Measurements from ENCODE around the gene LRPAP1. TPM values are rescaled to one million over a fixed set of nuclear protein-coding genes. Genes with fewer than 3 reads are reported as not detected.
"Not testable (repeated sequence)": the region's sequence is repeated elsewhere in the genome, so short reads cannot be mapped to it uniquely, and the experiment has no call there.

The LRPAP1 gene
- total RNA-seq, 2 donors from 2014 or later, result 82.5 to 93.9 TPM

- H3K9me3 ChIP-seq; H3K36me3 ChIP-seq (replicated peaks in 1 of 2; ENCODE audit: insufficient read depth in 1 of 2, low read depth in 2 of 2); ATAC-seq; H3K4me1 ChIP-seq; H3K27me3 ChIP-seq; DNase-seq; H3K4me3 ChIP-seq; intact Hi-C loops (cut with DNase I); H3K27ac ChIP-seq: not testable (repeated sequence)
- 70 to 73% methylated on average over 9 to 12 of the region's 17 CpGs for WGBS, 2 donors
Observed at GRCh38 chr4:3556244-3556867, 24.1 kb upstream of the LRPAP1 start.

GRCh38 chr4:3555459-3556070 lies 23.3 kb upstream of the LRPAP1 start:
- H3K9me3 ChIP-seq; H3K4me3 ChIP-seq; H3K36me3 ChIP-seq (replicated peaks in 1 of 2; ENCODE audit: insufficient read depth in 1 of 2, low read depth in 2 of 2); DNase-seq; H3K27me3 ChIP-seq; intact Hi-C loops (cut with DNase I); ATAC-seq; H3K4me1 ChIP-seq; H3K27ac ChIP-seq: not testable (repeated sequence)
- WGBS, 2 donors, result 73 to 91% methylated on average over 11 to 18 of the region's 18 CpGs

GRCh38 chr4:3551366-3551765 lies 19.1 kb upstream of the LRPAP1 start:
- H3K4me1 ChIP-seq; H3K27me3 ChIP-seq; H3K4me3 ChIP-seq; H3K36me3 ChIP-seq (replicated peaks in 1 of 2; ENCODE audit: insufficient read depth in 1 of 2, low read depth in 2 of 2); intact Hi-C loops (cut with DNase I); DNase-seq; ATAC-seq; H3K27ac ChIP-seq; H3K9me3 ChIP-seq: not testable (repeated sequence)
- WGBS, 2 donors, result 83 to 93% methylated on average over 3 to 4 of the region's 7 CpGs

- WGBS, 2 donors, result 89 to 92% methylated on average over 11 to 12 of the region's 12 CpGs
Observed at GRCh38 chr4:3550792-3551325, 18.6 kb upstream of the LRPAP1 start.

GRCh38 chr4:3550041-3550440 lies 17.8 kb upstream of the LRPAP1 start:
- H3K27me3 ChIP-seq; ATAC-seq; intact Hi-C loops (cut with DNase I); H3K27ac ChIP-seq; H3K36me3 ChIP-seq (replicated peaks in 1 of 2; ENCODE audit: insufficient read depth in 1 of 2, low read depth in 2 of 2); H3K4me1 ChIP-seq; H3K4me3 ChIP-seq; DNase-seq; H3K9me3 ChIP-seq: not testable (repeated sequence)
- 81 to 100% methylated on average over 2 to 3 of the region's 6 CpGs for WGBS, 2 donors

More at GRCh38 chr4:3550792-3551325, 18.6 kb upstream of the LRPAP1 start:
- H3K9me3 ChIP-seq; H3K4me1 ChIP-seq; DNase-seq; H3K4me3 ChIP-seq; intact Hi-C loops (cut with DNase I); H3K27ac ChIP-seq; H3K36me3 ChIP-seq (replicated peaks in 1 of 2; ENCODE audit: insufficient read depth in 1 of 2, low read depth in 2 of 2); ATAC-seq; H3K27me3 ChIP-seq: not testable (repeated sequence)

- H3K36me3 ChIP-seq (replicated peaks in 1 of 2; ENCODE audit: insufficient read depth in 1 of 2, low read depth in 2 of 2); H3K4me1 ChIP-seq; intact Hi-C loops (cut with DNase I); H3K4me3 ChIP-seq; ATAC-seq; H3K27ac ChIP-seq; H3K9me3 ChIP-seq; DNase-seq; H3K27me3 ChIP-seq: not testable (repeated sequence)
- 71 to 83% methylated on average over 5 of the region's 6 CpGs for WGBS, 2 donors
Observed at GRCh38 chr4:3549694-3550001, 17.4 kb upstream of the LRPAP1 start.

GRCh38 chr4:3548991-3549693 lies 16.9 kb upstream of the LRPAP1 start:
- ATAC-seq; H3K4me3 ChIP-seq; H3K9me3 ChIP-seq; H3K27ac ChIP-seq; DNase-seq; intact Hi-C loops (cut with DNase I); H3K27me3 ChIP-seq; H3K36me3 ChIP-seq (replicated peaks in 1 of 2; ENCODE audit: insufficient read depth in 1 of 2, low read depth in 2 of 2); H3K4me1 ChIP-seq: not testable (repeated sequence)
- 80 to 94% methylated on average over 9 to 18 of the region's 21 CpGs for WGBS, 2 donors

- H3K36me3 ChIP-seq (replicated peaks in 1 of 2; ENCODE audit: insufficient read depth in 1 of 2, low read depth in 2 of 2); H3K27ac ChIP-seq; intact Hi-C loops (cut with DNase I); DNase-seq; H3K9me3 ChIP-seq; H3K4me1 ChIP-seq; H3K4me3 ChIP-seq; ATAC-seq; H3K27me3 ChIP-seq: not testable (repeated sequence)
- WGBS, 2 donors, result 33 to 38% methylated on average over 4 of the region's 4 CpGs
Observed at GRCh38 chr4:3546721-3547120, 14.5 kb upstream of the LRPAP1 start.

- DNase-seq; ATAC-seq; H3K36me3 ChIP-seq (replicated peaks in 1 of 2; ENCODE audit: insufficient read depth in 1 of 2, low read depth in 2 of 2); H3K4me3 ChIP-seq; H3K4me1 ChIP-seq; H3K27ac ChIP-seq; H3K27me3 ChIP-seq; H3K9me3 ChIP-seq; intact Hi-C loops (cut with DNase I): not testable (repeated sequence)
- 78 to 79% methylated on average over 6 of the region's 8 CpGs for WGBS, 2 donors
Observed at GRCh38 chr4:3545351-3545750, 13.1 kb upstream of the LRPAP1 start.

- ATAC-seq; H3K9me3 ChIP-seq; H3K27me3 ChIP-seq; H3K4me1 ChIP-seq; H3K36me3 ChIP-seq (replicated peaks in 1 of 2; ENCODE audit: insufficient read depth in 1 of 2, low read depth in 2 of 2); intact Hi-C loops (cut with DNase I); DNase-seq; H3K4me3 ChIP-seq; H3K27ac ChIP-seq: not testable (repeated sequence)
- WGBS, 2 donors, result 52 to 59% methylated on average over 13 to 21 of the region's 22 CpGs
Observed at GRCh38 chr4:3544259-3545025, 12.2 kb upstream of the LRPAP1 start.

- 77 to 80% methylated on average over 6 to 8 of the region's 8 CpGs for WGBS, 2 donors
- DNase-seq; H3K27ac ChIP-seq; H3K36me3 ChIP-seq (replicated peaks in 1 of 2; ENCODE audit: insufficient read depth in 1 of 2, low read depth in 2 of 2); ATAC-seq; H3K9me3 ChIP-seq; H3K27me3 ChIP-seq; intact Hi-C loops (cut with DNase I); H3K4me3 ChIP-seq; H3K4me1 ChIP-seq: not testable (repeated sequence)
Observed at GRCh38 chr4:3543415-3543814, 11.2 kb upstream of the LRPAP1 start.

Measured in body of pancreas (tissue), 4 donors.